SIG-M5 treated with dmso at 0.1 percent for 504 hours (cell line): ENCODE results near the gene MTCH2.

Experiments
- DNase-seq: peaks from one replicate; lab custom pipeline; 2025; ENCODE audit not compliant: unreplicated experiment; lab: John Stamatoyannopoulos, UW

MTCH2 gene

GRCh38 chr11:47591764-47592163 lies 50.6 kb downstream of the MTCH2 start:
- no peak for DNase-seq

GRCh38 chr11:47589977-47590861 lies 52.1 kb downstream of the MTCH2 start:
- DNase-seq, result no peak

DNA sequence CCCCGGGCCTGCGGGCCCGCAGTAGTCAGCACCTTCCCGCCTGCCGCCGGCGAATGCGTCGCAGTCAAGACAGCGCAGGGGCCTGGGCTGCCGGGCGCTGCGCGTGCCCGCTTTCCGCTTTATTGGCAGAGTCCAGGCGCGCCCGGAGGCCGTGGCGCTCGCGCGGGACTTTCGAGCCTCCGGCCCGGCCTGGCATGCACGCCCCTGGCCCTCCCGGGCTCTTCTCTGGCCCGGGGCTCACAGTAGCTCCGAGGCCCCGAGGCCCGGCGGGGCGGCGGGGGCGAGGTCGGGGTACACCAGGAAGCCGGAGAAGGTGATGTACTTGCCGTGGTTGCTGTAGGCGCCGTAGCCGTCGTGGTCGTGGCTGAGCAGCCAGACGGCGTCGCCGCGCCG lies 52.8 kb downstream of the MTCH2 start:
- no peak for DNase-seq

GRCh38 chr11:47589118-47589517 lies 53.2 kb downstream of the MTCH2 start:
- DNase-seq, result no peak

GRCh38 chr11:47587723-47588326 lies 54.5 kb downstream of the MTCH2 start:
- DNase-seq, result no peak

DNA sequence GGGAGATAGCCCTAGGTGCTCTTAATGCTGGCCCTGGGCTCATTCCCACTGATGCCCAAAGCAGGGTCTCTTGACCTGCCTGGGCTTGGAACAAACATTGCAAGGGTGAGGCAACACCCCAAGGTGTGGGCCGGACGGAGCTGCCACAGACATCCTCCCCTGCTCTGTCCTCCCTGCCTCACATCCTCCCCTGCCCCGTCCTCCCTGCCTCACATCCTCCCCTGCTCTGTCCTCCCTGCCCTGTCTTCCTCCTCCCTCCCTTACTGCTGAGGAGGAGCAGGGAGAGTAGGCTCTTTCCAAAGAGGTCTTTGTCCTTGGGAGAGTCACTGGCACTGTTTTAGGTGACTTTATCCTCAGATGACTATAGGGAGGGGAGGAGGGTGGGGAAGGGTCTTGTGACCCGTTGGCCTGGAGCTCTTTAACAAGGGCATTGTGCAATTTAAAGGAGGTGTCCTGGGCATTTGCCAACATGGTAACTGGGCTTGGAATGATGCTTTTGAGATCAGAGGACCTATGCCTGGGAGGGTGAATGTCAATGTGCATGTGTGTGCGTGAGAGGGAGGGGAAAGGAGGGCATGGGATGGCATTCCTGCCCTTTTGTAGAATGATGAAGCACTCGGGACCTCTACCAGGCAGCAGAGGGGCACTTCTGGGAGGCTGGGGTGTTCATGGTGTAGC lies 55.2 kb downstream of the MTCH2 start:
- no peak for DNase-seq

GRCh38 chr11:47586098-47586855 lies 56.1 kb downstream of the MTCH2 start, which contains the start of gene FAM180B:
Gene FAM180B, plus strand, starts transcription at chr11:47586678. Its CDS starts 91 bp downstream, at chr11:47586769.
- no peak for DNase-seq

GRCh38 chr11:47583844-47584243 lies 58.5 kb downstream of the MTCH2 start:
- no peak for DNase-seq

- peak; percentile 88 for DNase-seq
Measured at GRCh38 chr11:47578524-47579494, 63.5 kb downstream of the MTCH2 start, which contains the start of the genes KBTBD4 and NDUFS3. Gene KBTBD4, minus strand, starts transcription at chr11:47578970. Its CDS starts 19 bp downstream, at chr11:47578951. Gene NDUFS3, plus strand, starts transcription at chr11:47579074. Its CDS starts 18 bp downstream, at chr11:47579092.

GRCh38 chr11:47577460-47578041 lies 64.8 kb downstream of the MTCH2 start:
- no peak for DNase-seq

DNA sequence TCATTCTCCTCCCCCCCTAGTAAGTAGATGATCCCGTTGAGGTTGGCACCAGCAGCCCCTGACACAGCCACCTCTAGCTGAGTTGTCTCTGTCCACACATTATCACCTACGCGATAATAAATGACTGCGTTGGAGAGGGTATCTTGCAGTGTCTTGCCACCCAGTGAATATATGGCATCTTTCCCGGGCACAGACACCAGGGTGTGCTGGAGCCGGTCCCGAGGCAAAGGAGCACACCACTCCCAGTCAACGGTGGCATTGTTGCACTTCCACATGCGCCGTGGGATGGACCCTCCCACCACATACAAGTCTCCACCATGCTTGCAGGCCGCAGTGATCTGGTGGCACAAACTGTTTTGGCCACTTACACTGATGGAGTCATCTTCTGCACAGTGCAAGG lies 69.0 kb downstream of the MTCH2 start:
- no peak for DNase-seq

GRCh38 chr11:47572715-47573255 lies 69.6 kb downstream of the MTCH2 start:
- no peak for DNase-seq

- DNase-seq, result no peak
Measured at GRCh38 chr11:47571895-47572294, 70.5 kb downstream of the MTCH2 start.

GRCh38 chr11:47571357-47571729 lies 71.0 kb downstream of the MTCH2 start:
- no peak for DNase-seq

GRCh38 chr11:47570651-47571356 lies 71.6 kb downstream of the MTCH2 start:
- DNase-seq, result no peak

DNA sequence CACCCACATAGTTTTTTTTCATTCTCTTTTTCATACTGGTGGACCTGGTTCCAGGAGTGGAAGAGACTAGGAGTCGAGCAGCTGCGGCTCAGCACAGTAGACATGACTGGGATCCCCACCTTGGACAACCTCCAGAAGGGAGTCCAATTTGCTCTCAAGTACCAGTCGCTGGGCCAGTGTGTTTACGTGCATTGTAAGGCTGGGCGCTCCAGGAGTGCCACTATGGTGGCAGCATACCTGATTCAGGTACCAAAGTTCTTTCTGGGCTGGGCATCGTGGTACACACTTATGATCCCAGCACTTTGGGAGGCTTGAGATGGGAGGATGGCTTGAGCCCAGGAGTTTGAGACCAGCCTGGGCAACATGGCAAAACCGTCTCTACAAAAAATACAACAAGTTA lies 72.7 kb downstream of the MTCH2 start:
- DNase-seq, result no peak
